22Rv1 (cell line): ENCODE results near the gene MPV17L.

ENCODE experiments used
- ZFX ChIP-seq: fragments of 450-650 bp; IDR thresholded peaks from 2 replicates; pipeline ENCODE4 v1.6.1; 2017; ENCODE audit warnings: antibody characterized with exemption, borderline replicate concordance
- TF ChIP-seq, protein P1 (sequence below): fragments of 450-650 bp; IDR thresholded peaks from 2 replicates; pipeline ENCODE4 v1.5.1; 2017; ENCODE audit warnings: mild to moderate bottlenecking

- TF ChIP-seq, protein P1, sequence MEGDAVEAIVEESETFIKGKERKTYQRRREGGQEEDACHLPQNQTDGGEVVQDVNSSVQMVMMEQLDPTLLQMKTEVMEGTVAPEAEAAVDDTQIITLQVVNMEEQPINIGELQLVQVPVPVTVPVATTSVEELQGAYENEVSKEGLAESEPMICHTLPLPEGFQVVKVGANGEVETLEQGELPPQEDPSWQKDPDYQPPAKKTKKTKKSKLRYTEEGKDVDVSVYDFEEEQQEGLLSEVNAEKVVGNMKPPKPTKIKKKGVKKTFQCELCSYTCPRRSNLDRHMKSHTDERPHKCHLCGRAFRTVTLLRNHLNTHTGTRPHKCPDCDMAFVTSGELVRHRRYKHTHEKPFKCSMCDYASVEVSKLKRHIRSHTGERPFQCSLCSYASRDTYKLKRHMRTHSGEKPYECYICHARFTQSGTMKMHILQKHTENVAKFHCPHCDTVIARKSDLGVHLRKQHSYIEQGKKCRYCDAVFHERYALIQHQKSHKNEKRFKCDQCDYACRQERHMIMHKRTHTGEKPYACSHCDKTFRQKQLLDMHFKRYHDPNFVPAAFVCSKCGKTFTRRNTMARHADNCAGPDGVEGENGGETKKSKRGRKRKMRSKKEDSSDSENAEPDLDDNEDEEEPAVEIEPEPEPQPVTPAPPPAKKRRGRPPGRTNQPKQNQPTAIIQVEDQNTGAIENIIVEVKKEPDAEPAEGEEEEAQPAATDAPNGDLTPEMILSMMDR = no peak
- TF ChIP-seq ZFX = no peak
These were observed 44.0 kb downstream of the MPV17L start for GRCh38 chr16:15439521-15439920.
